ENCODE data around the gene SBF1.

Gene SBF1

GRCh38 chr22:50517495-50518260, 42.8 kb upstream of the SBF1 start:
- Histone ChIP-seq H2AFZ (ENCODE audit: low read depth, low read length) (no peak overlapping the region), H3K36me3 (ENCODE audit: insufficient read depth, low read length) (peaks cover 67% of the 10 kb centered on the region), H3K27me3 (ENCODE audit: insufficient read depth, low read length) (no peaks in the 10 kb centered on the region), H3K4me3 (ENCODE audit: low read length) (no peak overlapping the region), H3K4me1 (ENCODE audit: insufficient read depth, low read length) (no peaks in the 10 kb centered on the region), H3K9me3 (ENCODE audit: low read length) (no peaks in the 10 kb centered on the region)

- Histone ChIP-seq H3K36me3 (ENCODE audit: insufficient read depth, low read length) (peaks cover 64% of the 10 kb centered on the region), H2AFZ (ENCODE audit: low read depth, low read length) (no peak overlapping the region), H3K4me3 (ENCODE audit: low read length) (no peak overlapping the region), H3K27me3 (ENCODE audit: insufficient read depth, low read length) (no peaks in the 10 kb centered on the region), H3K4me1 (ENCODE audit: insufficient read depth, low read length) (no peaks in the 10 kb centered on the region), H3K9me3 (ENCODE audit: low read length) (no peaks in the 10 kb centered on the region)
Observed at GRCh38 chr22:50516891-50517290, 42.1 kb upstream of the SBF1 start.

- Histone ChIP-seq H3K4me1 (ENCODE audit: insufficient read depth, low read length) (no peaks in the 10 kb centered on the region), H3K4me3 (ENCODE audit: low read length) (no peak overlapping the region), H3K36me3 (ENCODE audit: insufficient read depth, low read length) (peaks cover 57% of the 10 kb centered on the region), H2AFZ (ENCODE audit: low read depth, low read length) (no peak overlapping the region), H3K9me3 (ENCODE audit: low read length) (no peaks in the 10 kb centered on the region), H3K27me3 (ENCODE audit: insufficient read depth, low read length) (no peaks in the 10 kb centered on the region)
Observed at GRCh38 chr22:50516068-50516467, 41.2 kb upstream of the SBF1 start.

- H2AFZ ChIP-seq (ENCODE audit: low read depth, low read length), result no peak overlapping the region
- no peaks in the 10 kb centered on the region for H3K27me3 ChIP-seq (ENCODE audit: insufficient read depth, low read length)
- peaks cover 44% of the 10 kb centered on the region for H3K36me3 ChIP-seq (ENCODE audit: insufficient read depth, low read length)
- H3K4me3 ChIP-seq (ENCODE audit: low read length), result no peak overlapping the region
- H3K9me3 ChIP-seq (ENCODE audit: low read length), result no peaks in the 10 kb centered on the region
- peaks cover 13% of the 10 kb centered on the region for H3K4me1 ChIP-seq (ENCODE audit: insufficient read depth, low read length)
Observed at GRCh38 chr22:50513175-50513574, 38.3 kb upstream of the SBF1 start.

GRCh38 chr22:50508897-50509296, 34.1 kb upstream of the SBF1 start:
- Histone ChIP-seq H3K27me3 (ENCODE audit: insufficient read depth, low read length) (no peaks in the 10 kb centered on the region), H3K4me1 (ENCODE audit: insufficient read depth, low read length) (peaks cover 21% of the 10 kb centered on the region), H2AFZ (ENCODE audit: low read depth, low read length) (no peak overlapping the region), H3K4me3 (ENCODE audit: low read length) (peak overlapping the region; percentile 74), H3K36me3 (ENCODE audit: insufficient read depth, low read length) (peaks cover 34% of the 10 kb centered on the region), H3K9me3 (ENCODE audit: low read length) (no peaks in the 10 kb centered on the region)

GRCh38 chr22:50507991-50508884, 33.4 kb upstream of the SBF1 start, which contains the start of gene NCAPH2:
TSS of gene NCAPH2 (plus strand) at chr22:50508224. CDS start at chr22:50508338, 114 bp downstream.
- no peaks in the 10 kb centered on the region for H3K27me3 ChIP-seq (ENCODE audit: insufficient read depth, low read length)
- H3K9me3 ChIP-seq (ENCODE audit: low read length), result no peaks in the 10 kb centered on the region
- H3K4me1 ChIP-seq (ENCODE audit: insufficient read depth, low read length), result peaks cover 21% of the 10 kb centered on the region
- peak within 1 kb of the TSS; percentile 98 for H3K4me3 ChIP-seq (ENCODE audit: low read length)
- H2AFZ ChIP-seq (ENCODE audit: low read depth, low read length), result peak within 1 kb of the TSS; percentile 6
- peaks cover 36% of the 10 kb centered on the region for H3K36me3 ChIP-seq (ENCODE audit: insufficient read depth, low read length)

- Histone ChIP-seq H2AFZ (ENCODE audit: low read depth, low read length) (peak within 1 kb of the TSS; percentile 6), H3K9me3 (ENCODE audit: low read length) (no peaks in the 10 kb centered on the region), H3K27me3 (ENCODE audit: insufficient read depth, low read length) (no peaks in the 10 kb centered on the region), H3K36me3 (ENCODE audit: insufficient read depth, low read length) (peaks cover 38% of the 10 kb centered on the region), H3K4me1 (ENCODE audit: insufficient read depth, low read length) (peaks cover 21% of the 10 kb centered on the region), H3K4me3 (ENCODE audit: low read length) (peak within 1 kb of the TSS; percentile 98)
Observed at GRCh38 chr22:50507421-50507990, 32.7 kb upstream of the SBF1 start, which contains the start of gene LMF2. TSS of gene LMF2 (minus strand) at chr22:50507702. CDS start at chr22:50507675, 27 bp downstream.

- peaks cover 36% of the 10 kb centered on the region for H3K36me3 ChIP-seq (ENCODE audit: insufficient read depth, low read length)
- H3K27me3 ChIP-seq (ENCODE audit: insufficient read depth, low read length), result no peaks in the 10 kb centered on the region
- peaks cover 21% of the 10 kb centered on the region for H3K4me1 ChIP-seq (ENCODE audit: insufficient read depth, low read length)
- peak overlapping the region; percentile 98 for H3K4me3 ChIP-seq (ENCODE audit: low read length)
- H2AFZ ChIP-seq (ENCODE audit: low read depth, low read length), result peak overlapping the region; percentile 6
- H3K9me3 ChIP-seq (ENCODE audit: low read length), result no peaks in the 10 kb centered on the region
Observed at GRCh38 chr22:50506611-50507420, 32.0 kb upstream of the SBF1 start.

GRCh38 chr22:50505776-50506610, 31.2 kb upstream of the SBF1 start:
- H3K4me1 ChIP-seq (ENCODE audit: insufficient read depth, low read length), result peaks cover 21% of the 10 kb centered on the region
- no peaks in the 10 kb centered on the region for H3K9me3 ChIP-seq (ENCODE audit: low read length)
- H2AFZ ChIP-seq (ENCODE audit: low read depth, low read length), result no peak overlapping the region
- H3K4me3 ChIP-seq (ENCODE audit: low read length), result peak overlapping the region; percentile 98
- no peaks in the 10 kb centered on the region for H3K27me3 ChIP-seq (ENCODE audit: insufficient read depth, low read length)
- peaks cover 36% of the 10 kb centered on the region for H3K36me3 ChIP-seq (ENCODE audit: insufficient read depth, low read length)

GRCh38 chr22:50505276-50505775, 30.5 kb upstream of the SBF1 start:
- H3K36me3 ChIP-seq (ENCODE audit: insufficient read depth, low read length), result peaks cover 34% of the 10 kb centered on the region
- H3K4me3 ChIP-seq (ENCODE audit: low read length), result no peak overlapping the region
- no peak overlapping the region for H2AFZ ChIP-seq (ENCODE audit: low read depth, low read length)
- H3K4me1 ChIP-seq (ENCODE audit: insufficient read depth, low read length), result peaks cover 21% of the 10 kb centered on the region
- no peaks in the 10 kb centered on the region for H3K9me3 ChIP-seq (ENCODE audit: low read length)
- H3K27me3 ChIP-seq (ENCODE audit: insufficient read depth, low read length), result no peaks in the 10 kb centered on the region

GRCh38 chr22:50504369-50505211, 29.8 kb upstream of the SBF1 start:
- H3K4me1 ChIP-seq (ENCODE audit: insufficient read depth, low read length), result peaks cover 21% of the 10 kb centered on the region
- no peak overlapping the region for H2AFZ ChIP-seq (ENCODE audit: low read depth, low read length)
- no peaks in the 10 kb centered on the region for H3K27me3 ChIP-seq (ENCODE audit: insufficient read depth, low read length)
- no peak overlapping the region for H3K4me3 ChIP-seq (ENCODE audit: low read length)
- H3K36me3 ChIP-seq (ENCODE audit: insufficient read depth, low read length), result peaks cover 31% of the 10 kb centered on the region
- H3K9me3 ChIP-seq (ENCODE audit: low read length), result no peaks in the 10 kb centered on the region
